WTC11 (cell line): ENCODE measurements around the gene TNP2. TPM values are rescaled to one million over a fixed set of nuclear protein-coding genes. Genes with fewer than 3 reads are reported as not detected.
A peak's percentile ranks its signal among the peaks of the same experiment; 100 is the strongest.

ENCODE experiments used
- AFF4 ChIP-seq: sonication (generic); formaldehyde crosslinking; IDR thresholded peaks from 2 replicates; pipeline ENCODE4 v1.8.1; 2023; ENCODE audit warnings: mild to moderate bottlenecking, missing genetic modification reagents, borderline replicate concordance
- AR ChIP-seq: fragments of 250-450 bp; sonication (Bioruptor Pico); IDR thresholded peaks from 2 replicates; pipeline ENCODE4 v1.9.0; 2021; ENCODE audit warnings: mild to moderate bottlenecking
- CREB1 ChIP-seq: sonication (generic); formaldehyde crosslinking; IDR thresholded peaks from 2 replicates; pipeline ENCODE4 v1.8.0; 2023; ENCODE audit warnings: mild to moderate bottlenecking, missing genetic modification reagents
- ERG ChIP-seq: fragments of 250-450 bp; sonication (Bioruptor Pico); IDR thresholded peaks from 2 replicates; pipeline ENCODE4 v1.8.0; 2021; ENCODE audit warnings: mild to moderate bottlenecking
- FOXJ3 ChIP-seq: sonication (generic); formaldehyde crosslinking; IDR thresholded peaks from 2 replicates; pipeline ENCODE4 v1.9.0; 2021; ENCODE audit warnings: missing genetic modification reagents, mild to moderate bottlenecking, borderline replicate concordance
- FOXK1 ChIP-seq: sonication (generic); formaldehyde crosslinking; IDR thresholded peaks from 2 replicates; pipeline ENCODE4 v1.8.0; 2022; ENCODE audit warnings: mild to moderate bottlenecking, moderate library complexity, missing genetic modification reagents
- GTF2I ChIP-seq: fragments of 250-450 bp; sonication (Bioruptor Pico); conservative IDR thresholded peaks from 2 replicates; pipeline ENCODE4 v1.4.0; 2021; ENCODE audit warnings: mild to moderate bottlenecking
- MYBL2 ChIP-seq: sonication (generic); formaldehyde crosslinking; IDR thresholded peaks from 2 replicates; pipeline ENCODE4 v1.8.1; 2023; ENCODE audit warnings: mild to moderate bottlenecking, moderate library complexity, missing genetic modification reagents
- NFATC4 ChIP-seq: fragments of 250-450 bp; sonication (Bioruptor Pico); IDR thresholded peaks from 2 replicates; pipeline ENCODE4 v1.9.0; 2021; ENCODE audit warnings: mild to moderate bottlenecking
- PREB ChIP-seq: sonication (generic); formaldehyde crosslinking; IDR thresholded peaks from 2 replicates; pipeline ENCODE4 v1.8.1; 2022; ENCODE audit warnings: mild to moderate bottlenecking, missing genetic modification reagents, moderate library complexity, borderline replicate concordance
- SMAD3 ChIP-seq: sonication (generic); formaldehyde crosslinking; IDR thresholded peaks from 2 replicates; pipeline ENCODE4 v1.8.0; 2022; ENCODE audit warnings: missing genetic modification reagents, mild to moderate bottlenecking, borderline replicate concordance
- SMAD4 ChIP-seq: sonication (generic); formaldehyde crosslinking; IDR thresholded peaks from 2 replicates; pipeline ENCODE4 v1.8.0; 2022; ENCODE audit warnings: mild to moderate bottlenecking, missing genetic modification reagents
- TP53 ChIP-seq: sonication (generic); formaldehyde crosslinking; IDR thresholded peaks from 2 replicates; pipeline ENCODE4 v1.8.1; 2023; ENCODE audit warnings: mild to moderate bottlenecking, missing genetic modification reagents
- ZBTB21 ChIP-seq: sonication (generic); formaldehyde crosslinking; IDR thresholded peaks from 2 replicates; pipeline ENCODE4 v1.8.1; 2023; ENCODE audit warnings: mild to moderate bottlenecking, missing genetic modification reagents, borderline replicate concordance
- ZMAT4 ChIP-seq: fragments of 250-450 bp; sonication (Bioruptor Pico); IDR thresholded peaks from 2 replicates; pipeline ENCODE4 v1.9.0; 2021; ENCODE audit warnings: mild to moderate bottlenecking
- ZNF121 ChIP-seq: sonication (generic); formaldehyde crosslinking; IDR thresholded peaks from 2 replicates; pipeline ENCODE4 v1.8.0; 2023; ENCODE audit warnings: missing genetic modification reagents
- ZNF263 ChIP-seq: sonication (generic); formaldehyde crosslinking; IDR thresholded peaks from 2 replicates; pipeline ENCODE4 v1.8.1; 2022; ENCODE audit warnings: low read depth, mild to moderate bottlenecking, moderate library complexity, missing genetic modification reagents
- ZNF416 ChIP-seq: fragments of 250-450 bp; sonication (Bioruptor Pico); IDR thresholded peaks from 2 replicates; pipeline ENCODE4 v1.9.0; 2021; ENCODE audit warnings: mild to moderate bottlenecking, inconsistent platforms
- ZNF423 ChIP-seq: fragments of 250-450 bp; sonication (Bioruptor Pico); IDR thresholded peaks from 2 replicates; pipeline ENCODE4 v2.1.2; 2022; ENCODE audit warnings: mild to moderate bottlenecking, moderate library complexity
- ZNF671 ChIP-seq: fragments of 250-450 bp; sonication (Bioruptor Pico); IDR thresholded peaks from 2 replicates; pipeline ENCODE4 v1.8.0; 2021; ENCODE audit warnings: mild to moderate bottlenecking
- total RNA-seq: library from RNA; stranded (reverse); gene quantifications from 3 replicates; pipeline ENCODE4 v1.2.3, GENCODE V29; 2021
- TF ChIP-seq, protein P1 (sequence below): sonication (generic); formaldehyde crosslinking; IDR thresholded peaks from 2 replicates; pipeline ENCODE4 v1.8.0; 2022; ENCODE audit warnings: mild to moderate bottlenecking, missing genetic modification reagents
- TF ChIP-seq, protein P2 (sequence below): fragments of 200-600 bp; IDR thresholded peaks from 2 replicates; pipeline ENCODE4 v1.8.0; 2022; ENCODE audit warnings: antibody characterized with exemption
- TF ChIP-seq, protein P3 (sequence below): fragments of 250-450 bp; sonication (Bioruptor Pico); IDR thresholded peaks from 2 replicates; pipeline ENCODE4 v2.1.2; 2022; ENCODE audit warnings: mild to moderate bottlenecking, moderate library complexity
- TF ChIP-seq, protein P4 (sequence below): sonication (generic); formaldehyde crosslinking; conservative IDR thresholded peaks from 2 replicates; pipeline ENCODE4 v1.8.1; 2022; ENCODE audit warnings: mild to moderate bottlenecking, missing genetic modification reagents

TNP2 gene
- total RNA-seq, 1 experiment from 2014 or later, result not detected

DNA sequence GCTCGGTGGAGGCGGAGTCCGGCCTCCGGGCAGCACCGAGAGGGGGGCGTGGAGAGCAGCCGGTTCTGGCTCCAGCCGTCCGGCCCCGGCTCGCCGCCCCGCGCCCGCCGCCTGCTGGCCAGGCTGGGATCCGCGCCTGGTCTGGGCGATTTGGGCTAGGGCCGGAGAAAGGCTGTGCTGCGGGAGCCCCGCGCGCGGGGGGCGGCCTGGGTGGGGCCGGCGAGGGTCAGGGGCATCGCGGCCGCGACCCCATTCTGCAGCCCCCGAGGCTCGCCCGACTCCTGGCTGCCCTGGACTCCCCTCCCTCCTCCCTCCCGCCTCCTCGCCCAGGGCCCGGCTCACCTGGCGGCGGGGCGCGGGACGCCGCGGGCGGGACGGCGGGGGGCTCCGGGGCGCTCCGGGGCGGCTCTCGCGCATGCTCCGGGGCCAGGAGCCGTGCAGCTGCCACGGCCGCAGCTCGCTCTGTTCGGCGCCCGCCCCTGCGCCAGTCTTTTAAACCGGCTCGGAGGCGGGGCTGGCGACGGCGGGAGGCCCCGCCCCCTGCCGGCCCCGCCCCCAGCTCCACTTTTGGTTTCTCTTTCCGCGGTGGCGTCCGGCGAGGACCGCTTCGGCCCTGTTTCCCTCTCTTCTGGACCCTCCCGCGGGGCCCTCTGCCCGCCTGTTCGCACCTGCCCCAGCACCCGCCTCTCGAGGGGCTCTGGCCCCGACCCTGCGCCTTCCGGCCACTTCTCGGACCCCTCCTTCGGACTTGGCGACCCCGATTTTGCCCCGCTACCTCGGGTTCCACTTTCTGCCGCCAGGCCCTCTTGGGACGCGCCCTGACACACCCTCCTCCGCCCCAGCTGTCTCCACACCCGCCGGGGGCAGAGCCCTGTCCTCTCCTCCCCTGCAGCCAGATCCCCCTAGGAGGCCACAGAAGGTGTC, 13.1 kb downstream of the TNP2 start, which contains the start of gene SOCS1 (continued):
- TF ChIP-seq CREB1 (CRISPR knock-in tag), result no peak
- no peak; the same call in 1 of the 2 replicates for TF ChIP-seq NFATC4 (CRISPR knock-in tag)
- TF ChIP-seq, protein P1, sequence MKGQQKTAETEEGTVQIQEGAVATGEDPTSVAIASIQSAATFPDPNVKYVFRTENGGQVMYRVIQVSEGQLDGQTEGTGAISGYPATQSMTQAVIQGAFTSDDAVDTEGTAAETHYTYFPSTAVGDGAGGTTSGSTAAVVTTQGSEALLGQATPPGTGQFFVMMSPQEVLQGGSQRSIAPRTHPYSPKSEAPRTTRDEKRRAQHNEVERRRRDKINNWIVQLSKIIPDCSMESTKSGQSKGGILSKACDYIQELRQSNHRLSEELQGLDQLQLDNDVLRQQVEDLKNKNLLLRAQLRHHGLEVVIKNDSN (CRISPR knock-in tag), result peak; percentile 33; the same call in 1 of the 2 replicates
- no peak for TF ChIP-seq ZNF121 (CRISPR knock-in tag)
- TF ChIP-seq GTF2I, result no peak
- TF ChIP-seq, protein P2, sequence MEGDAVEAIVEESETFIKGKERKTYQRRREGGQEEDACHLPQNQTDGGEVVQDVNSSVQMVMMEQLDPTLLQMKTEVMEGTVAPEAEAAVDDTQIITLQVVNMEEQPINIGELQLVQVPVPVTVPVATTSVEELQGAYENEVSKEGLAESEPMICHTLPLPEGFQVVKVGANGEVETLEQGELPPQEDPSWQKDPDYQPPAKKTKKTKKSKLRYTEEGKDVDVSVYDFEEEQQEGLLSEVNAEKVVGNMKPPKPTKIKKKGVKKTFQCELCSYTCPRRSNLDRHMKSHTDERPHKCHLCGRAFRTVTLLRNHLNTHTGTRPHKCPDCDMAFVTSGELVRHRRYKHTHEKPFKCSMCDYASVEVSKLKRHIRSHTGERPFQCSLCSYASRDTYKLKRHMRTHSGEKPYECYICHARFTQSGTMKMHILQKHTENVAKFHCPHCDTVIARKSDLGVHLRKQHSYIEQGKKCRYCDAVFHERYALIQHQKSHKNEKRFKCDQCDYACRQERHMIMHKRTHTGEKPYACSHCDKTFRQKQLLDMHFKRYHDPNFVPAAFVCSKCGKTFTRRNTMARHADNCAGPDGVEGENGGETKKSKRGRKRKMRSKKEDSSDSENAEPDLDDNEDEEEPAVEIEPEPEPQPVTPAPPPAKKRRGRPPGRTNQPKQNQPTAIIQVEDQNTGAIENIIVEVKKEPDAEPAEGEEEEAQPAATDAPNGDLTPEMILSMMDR, result peak; percentile 85
- TF ChIP-seq ERG, result no peak
- TF ChIP-seq ZBTB21 (CRISPR knock-in tag), result no peak
- peak; percentile 48; the same call in 1 of the 2 replicates for TF ChIP-seq SMAD3 (CRISPR knock-in tag)
- no peak for TF ChIP-seq AR
- TF ChIP-seq TP53 (CRISPR knock-in tag), result no peak
- TF ChIP-seq SMAD4 (CRISPR knock-in tag), result 0 out of 2 replicates have a peak, but pooled peaks have one; percentile 26
- TF ChIP-seq FOXJ3, result no peak
- TF ChIP-seq ZMAT4, result 0 out of 2 replicates have a peak, but pooled peaks have one; percentile 37
- no peak for TF ChIP-seq ZNF263 (CRISPR knock-in tag)
- TF ChIP-seq ZNF416 (CRISPR knock-in tag), result peak; percentile 85
- TF ChIP-seq FOXK1 (CRISPR knock-in tag), result 0 out of 2 replicates have a peak, but pooled peaks have one; percentile 28
- TF ChIP-seq PREB (CRISPR knock-in tag), result no peak
- TF ChIP-seq, protein P3, sequence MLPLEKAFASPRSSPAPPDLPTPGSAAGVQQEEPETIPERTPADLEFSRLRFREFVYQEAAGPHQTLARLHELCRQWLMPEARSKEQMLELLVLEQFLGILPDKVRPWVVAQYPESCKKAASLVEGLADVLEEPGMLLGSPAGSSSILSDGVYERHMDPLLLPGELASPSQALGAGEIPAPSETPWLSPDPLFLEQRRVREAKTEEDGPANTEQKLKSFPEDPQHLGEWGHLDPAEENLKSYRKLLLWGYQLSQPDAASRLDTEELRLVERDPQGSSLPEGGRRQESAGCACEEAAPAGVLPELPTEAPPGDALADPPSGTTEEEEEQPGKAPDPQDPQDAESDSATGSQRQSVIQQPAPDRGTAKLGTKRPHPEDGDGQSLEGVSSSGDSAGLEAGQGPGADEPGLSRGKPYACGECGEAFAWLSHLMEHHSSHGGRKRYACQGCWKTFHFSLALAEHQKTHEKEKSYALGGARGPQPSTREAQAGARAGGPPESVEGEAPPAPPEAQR, result no peak
- TF ChIP-seq ZNF423 (CRISPR knock-in tag), result peak; percentile 83
- no peak for TF ChIP-seq AFF4 (CRISPR knock-in tag)
- no peak for TF ChIP-seq ZNF671 (CRISPR knock-in tag)
- TF ChIP-seq, protein P4, sequence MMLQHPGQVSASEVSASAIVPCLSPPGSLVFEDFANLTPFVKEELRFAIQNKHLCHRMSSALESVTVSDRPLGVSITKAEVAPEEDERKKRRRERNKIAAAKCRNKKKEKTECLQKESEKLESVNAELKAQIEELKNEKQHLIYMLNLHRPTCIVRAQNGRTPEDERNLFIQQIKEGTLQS (CRISPR knock-in tag), result no peak
- no peak; the same call in 1 of the 2 replicates for TF ChIP-seq MYBL2
